ENCODE results near the gene SPRR4.

DNA sequence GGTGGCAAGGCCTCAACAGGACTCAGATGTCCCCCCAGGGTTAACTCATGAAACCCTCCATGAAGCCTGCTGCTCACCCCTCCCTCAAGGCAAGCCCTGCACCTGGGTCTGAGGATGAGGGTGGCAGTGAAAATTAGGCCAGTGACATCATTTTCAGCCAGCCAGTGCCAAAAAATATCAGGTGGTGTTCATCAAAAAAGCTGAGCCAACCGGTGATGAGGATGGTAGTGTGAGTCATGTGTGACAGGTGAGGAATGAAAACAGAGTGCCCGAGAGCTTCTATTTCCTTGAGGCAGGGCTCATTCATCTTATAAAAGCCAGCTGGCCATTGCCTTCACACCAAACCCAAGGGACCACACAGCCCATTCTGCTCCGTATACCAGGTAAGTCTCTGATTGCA is 13.3 kb downstream of the SPRR4 start, which contains the start of gene SPRR1A:
- TF ChIP-seq, protein P1, sequence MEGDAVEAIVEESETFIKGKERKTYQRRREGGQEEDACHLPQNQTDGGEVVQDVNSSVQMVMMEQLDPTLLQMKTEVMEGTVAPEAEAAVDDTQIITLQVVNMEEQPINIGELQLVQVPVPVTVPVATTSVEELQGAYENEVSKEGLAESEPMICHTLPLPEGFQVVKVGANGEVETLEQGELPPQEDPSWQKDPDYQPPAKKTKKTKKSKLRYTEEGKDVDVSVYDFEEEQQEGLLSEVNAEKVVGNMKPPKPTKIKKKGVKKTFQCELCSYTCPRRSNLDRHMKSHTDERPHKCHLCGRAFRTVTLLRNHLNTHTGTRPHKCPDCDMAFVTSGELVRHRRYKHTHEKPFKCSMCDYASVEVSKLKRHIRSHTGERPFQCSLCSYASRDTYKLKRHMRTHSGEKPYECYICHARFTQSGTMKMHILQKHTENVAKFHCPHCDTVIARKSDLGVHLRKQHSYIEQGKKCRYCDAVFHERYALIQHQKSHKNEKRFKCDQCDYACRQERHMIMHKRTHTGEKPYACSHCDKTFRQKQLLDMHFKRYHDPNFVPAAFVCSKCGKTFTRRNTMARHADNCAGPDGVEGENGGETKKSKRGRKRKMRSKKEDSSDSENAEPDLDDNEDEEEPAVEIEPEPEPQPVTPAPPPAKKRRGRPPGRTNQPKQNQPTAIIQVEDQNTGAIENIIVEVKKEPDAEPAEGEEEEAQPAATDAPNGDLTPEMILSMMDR (IDR thresholded peaks at IDR 0.05 in 4 of 5, conservative IDR thresholded peaks at IDR 0.05 in 1 of 5): no peak
- TF ChIP-seq POLR2A (IDR thresholded peaks at IDR 0.05): no peak

All from gastrocnemius medialis (tissue), 4 donors.